HG02840 (cell line): Measurements from ENCODE around the gene ASTN1.

ENCODE experiments used
- ATAC-seq: cut with Tn5 transposase; IDR thresholded peaks from one replicate; pipeline ENCODE4 v1.9.1; 2021; ENCODE audit warnings: mild to moderate bottlenecking, moderate library complexity, moderate number of reproducible peaks; ENCODE audit not compliant: unreplicated experiment, low FRiP score

Gene ASTN1

GRCh38 chr1:176852124-176852523 lies 312.4 kb downstream of the ASTN1 start:
- ATAC-seq, result no peak

- no peak for ATAC-seq
Measured at GRCh38 chr1:176850871-176851270, 313.6 kb downstream of the ASTN1 start.

DNA sequence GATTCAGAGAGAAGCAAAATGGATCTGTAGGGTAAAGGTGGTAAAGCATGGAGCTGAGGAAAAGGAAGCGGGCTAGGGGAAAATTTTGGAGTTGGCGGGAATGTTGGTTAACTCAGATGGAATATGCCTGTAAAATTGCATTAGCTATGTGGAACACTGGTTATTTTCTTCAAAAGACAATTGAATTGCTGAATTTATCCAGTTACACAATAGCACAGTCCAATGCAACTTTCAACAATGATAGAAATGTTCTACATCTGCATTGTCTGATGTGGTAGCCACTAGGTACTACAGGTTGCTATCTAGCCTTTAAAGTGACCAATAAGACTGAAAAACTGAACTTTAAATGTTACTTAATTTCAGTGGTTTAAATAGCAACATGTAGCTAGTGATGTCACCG lies 315.2 kb downstream of the ASTN1 start:
- no peak for ATAC-seq

DNA sequence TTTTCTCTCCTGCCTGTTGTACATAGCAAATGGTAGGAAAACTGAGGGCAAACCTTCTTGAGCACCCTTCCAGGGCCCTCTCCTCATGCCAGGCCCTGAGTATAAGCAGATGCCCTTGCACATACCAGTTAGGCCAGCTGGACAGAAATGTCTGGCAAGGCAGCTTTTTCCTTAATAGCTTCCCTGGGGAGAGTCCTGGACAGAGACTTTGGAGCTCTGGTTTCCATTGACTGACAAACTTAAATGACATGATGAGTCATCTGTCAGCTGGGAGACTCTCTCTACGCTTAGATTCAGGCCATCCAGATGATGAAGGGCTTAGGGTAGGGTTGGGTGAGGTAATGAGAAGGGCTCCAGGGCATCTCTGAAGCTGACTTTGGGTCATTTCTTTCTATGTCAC lies 317.5 kb downstream of the ASTN1 start:
- ATAC-seq, result no peak

GRCh38 chr1:176843352-176844297 lies 320.9 kb downstream of the ASTN1 start:
- ATAC-seq, result no peak

DNA sequence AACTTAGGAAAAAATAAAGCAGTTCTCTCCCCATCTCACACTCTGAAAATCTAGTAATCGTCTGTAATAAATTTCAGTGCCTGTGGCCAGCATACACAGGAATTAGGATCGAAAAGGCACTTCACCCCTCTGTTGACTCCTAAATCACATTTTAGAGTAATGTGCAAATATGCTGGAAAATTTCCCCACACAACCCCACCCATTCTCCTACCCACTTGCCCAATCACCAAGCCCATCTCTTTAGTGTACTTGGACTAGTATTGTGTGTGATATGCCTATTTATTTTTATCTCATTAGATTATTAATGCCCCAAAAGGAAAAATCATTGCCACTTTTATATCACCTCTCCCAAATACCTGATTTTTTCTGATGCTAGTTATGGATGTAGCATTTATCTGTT lies 323.3 kb downstream of the ASTN1 start:
- no peak for ATAC-seq

GRCh38 chr1:176839216-176839615 lies 325.3 kb downstream of the ASTN1 start:
- no peak for ATAC-seq

DNA sequence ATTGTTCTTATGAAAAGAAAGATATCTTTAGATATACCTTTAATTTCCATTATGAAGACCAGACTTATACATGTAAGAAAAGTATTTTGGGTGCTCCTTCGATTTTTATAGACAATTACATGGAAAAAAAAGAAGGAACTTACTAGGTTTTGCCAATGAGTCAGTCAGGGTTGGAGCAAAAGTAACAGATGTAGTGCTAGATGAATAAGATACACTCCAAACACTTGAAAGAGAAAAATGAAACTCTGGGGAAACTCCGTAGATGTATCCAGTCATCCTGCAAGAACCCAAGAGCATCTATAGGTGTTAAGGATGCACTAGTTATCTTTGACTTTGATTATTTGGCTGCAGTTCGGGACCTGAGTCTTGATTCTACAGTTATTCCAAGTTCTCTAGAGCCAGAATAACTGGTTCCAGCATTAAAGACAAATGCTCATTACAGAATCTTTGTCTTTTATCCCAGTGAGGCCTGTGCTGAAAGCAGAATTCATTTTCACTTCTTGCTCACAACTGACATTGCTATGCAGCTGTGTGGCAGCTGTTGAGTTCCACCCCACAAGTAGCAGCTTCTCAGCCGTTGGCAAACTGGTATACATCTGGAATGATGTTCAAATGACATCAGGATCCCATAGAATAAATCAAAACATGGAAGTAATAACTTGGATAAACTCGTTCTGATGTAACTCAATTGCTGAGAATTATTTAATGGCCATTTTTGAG lies 326.1 kb downstream of the ASTN1 start:
- ATAC-seq, result no peak

DNA sequence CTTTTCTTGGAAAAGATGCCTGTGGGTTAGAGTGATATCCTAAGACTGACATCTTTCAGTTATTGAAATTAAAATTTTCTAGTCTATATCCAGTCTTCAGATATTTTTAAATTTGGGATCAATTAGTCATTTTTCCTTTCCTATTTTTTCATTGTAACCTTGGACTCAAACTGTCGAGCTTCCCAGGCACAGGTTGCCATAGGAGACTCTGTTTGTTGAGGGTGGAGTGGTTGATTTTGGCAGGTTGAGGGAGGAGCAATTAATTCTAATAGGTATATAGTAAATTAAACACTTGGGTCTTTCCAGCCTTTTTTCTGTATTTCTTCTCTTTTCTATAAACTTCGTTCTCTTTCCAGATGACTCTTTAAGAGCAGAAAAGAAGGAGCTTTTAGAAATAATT lies 326.8 kb downstream of the ASTN1 start:
- ATAC-seq, result no peak

DNA sequence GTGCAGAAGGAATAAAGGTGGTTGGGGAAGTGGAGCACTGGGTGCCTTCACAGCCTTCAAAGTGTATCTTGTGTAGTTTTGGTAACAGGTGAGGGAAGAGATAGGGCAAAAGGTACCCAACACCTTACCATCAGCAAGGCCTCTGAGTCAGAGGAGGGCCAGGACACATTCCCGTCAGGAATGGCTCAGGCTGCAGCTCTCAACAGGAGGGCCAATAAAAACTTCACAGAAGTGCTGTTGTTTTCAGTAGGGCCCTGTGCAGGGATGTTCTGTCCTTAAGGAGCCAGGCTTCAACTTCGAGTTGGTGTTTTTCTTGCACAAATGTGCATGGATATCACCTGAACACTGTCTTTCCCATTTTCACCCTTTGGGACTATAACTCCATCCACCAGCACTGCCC lies 333.4 kb downstream of the ASTN1 start:
- no peak for ATAC-seq

DNA sequence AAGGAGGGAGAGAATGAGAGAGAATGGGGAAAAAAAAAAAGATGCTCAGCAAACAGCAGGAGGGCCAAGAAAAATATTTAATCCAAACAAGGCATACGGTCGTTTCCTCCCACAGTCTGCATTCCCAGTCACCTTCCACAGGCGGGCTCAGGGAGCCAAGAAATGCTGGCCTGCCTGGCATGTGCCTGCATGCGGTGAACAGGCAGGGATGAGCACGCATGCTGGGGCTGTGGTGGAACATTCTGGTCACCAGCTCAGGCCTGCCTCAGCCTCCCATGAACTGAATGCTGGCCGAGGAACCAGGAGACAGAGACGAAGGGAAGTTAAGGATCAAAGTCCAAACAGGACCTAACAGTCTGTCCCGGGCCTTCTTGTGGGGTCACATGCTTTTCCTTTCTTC lies 335.3 kb downstream of the ASTN1 start:
- ATAC-seq, result no peak

DNA sequence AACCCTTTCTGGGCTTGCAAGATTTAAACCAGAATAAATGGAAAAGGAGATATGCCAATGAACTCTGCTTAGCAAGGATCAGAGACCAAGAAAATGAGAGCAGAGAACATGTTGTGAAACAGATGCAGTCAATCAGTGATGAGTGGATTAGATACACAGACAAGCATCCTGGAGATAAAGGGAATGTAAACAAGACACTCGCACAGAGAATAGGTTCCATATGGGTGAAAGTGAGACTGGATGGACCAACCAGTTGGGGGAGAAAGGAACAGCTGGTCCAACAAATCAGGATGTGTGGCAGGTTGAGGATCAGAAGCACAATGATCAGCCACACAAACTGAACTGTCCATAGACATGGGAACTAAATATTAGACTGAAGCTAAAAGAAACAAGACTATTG lies 338.2 kb downstream of the ASTN1 start:
- no peak for ATAC-seq

- no peak for ATAC-seq
Measured at GRCh38 chr1:176820391-176821031, 344.0 kb downstream of the ASTN1 start.

GRCh38 chr1:176816232-176816631 lies 348.3 kb downstream of the ASTN1 start:
- no peak for ATAC-seq

DNA sequence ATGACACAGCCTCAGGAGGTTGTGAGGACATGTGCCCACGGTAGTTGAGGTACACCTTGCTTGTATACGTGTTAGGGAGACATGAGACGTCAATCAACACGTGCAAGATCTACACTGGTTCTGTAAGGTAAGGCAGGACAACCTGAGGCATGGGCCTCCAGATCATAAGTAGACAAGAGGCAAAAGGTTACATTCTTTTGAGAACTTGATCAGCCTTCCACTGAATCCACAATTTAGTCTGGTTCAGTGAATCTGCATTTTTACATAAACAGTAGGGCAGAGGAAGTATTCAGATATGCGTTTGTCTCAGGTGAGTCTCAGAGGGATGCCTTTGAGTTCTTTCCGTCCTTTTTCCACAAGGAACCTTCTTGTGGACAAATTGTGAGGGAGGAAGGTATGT lies 348.9 kb downstream of the ASTN1 start:
- ATAC-seq, result no peak

- ATAC-seq, result no peak
Measured at GRCh38 chr1:176811511-176812288, 352.8 kb downstream of the ASTN1 start.

- ATAC-seq, result no peak
Measured at GRCh38 chr1:176809292-176809691, 355.2 kb downstream of the ASTN1 start.
